ENCODE measurements around the gene ABCA4.

ABCA4 gene

DNA sequence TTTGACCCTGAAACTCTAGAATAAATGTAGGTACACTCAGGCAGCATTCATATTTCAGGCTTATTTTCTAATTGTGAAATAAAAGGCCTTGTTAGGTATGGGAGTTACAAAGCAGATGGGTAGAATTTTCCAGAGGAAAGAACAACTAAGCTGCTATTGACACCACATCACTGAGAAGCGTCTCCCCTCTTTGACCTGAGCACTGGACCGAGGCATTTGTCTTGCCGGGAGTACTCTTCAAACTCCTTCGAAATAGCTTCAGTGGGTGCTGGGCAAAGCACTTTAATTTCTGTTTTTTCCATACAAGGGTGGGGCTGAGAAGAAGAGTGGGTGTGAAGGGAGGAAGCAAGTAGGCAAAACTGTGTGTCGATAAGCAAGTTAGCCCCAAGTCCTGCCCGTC, 36.4 kb downstream of the ABCA4 start:
- Histone ChIP-seq H3K9ac (ENCODE audit: low read depth in 1 of 2, low read length in 2 of 2) (no peak overlapping the region), H3K36me3 (ENCODE audit: control insufficient read depth in 2 of 2, insufficient read depth in 2 of 2, low read length in 2 of 2) (no peaks in the 10 kb centered on the region), H3K4me1 (ENCODE audit: control insufficient read depth in 2 of 2, insufficient read depth in 2 of 2, low read length in 2 of 2) (no peaks in the 10 kb centered on the region), H3K27me3 (ENCODE audit: control insufficient read depth in 2 of 2, insufficient read depth in 2 of 2, low read length in 2 of 2) (peaks cover 0 to 2% of the 10 kb centered on the region in 2 donors), H3K9me3 (ENCODE audit: control insufficient read depth in 2 of 2, low read length in 2 of 2) (no peaks in the 10 kb centered on the region), H3K4me3 (ENCODE audit: low read length in 2 of 2) (no peak overlapping the region), H3K27ac (ENCODE audit: low read depth in 2 of 2, low read length in 2 of 2) (no peak overlapping the region)

DNA sequence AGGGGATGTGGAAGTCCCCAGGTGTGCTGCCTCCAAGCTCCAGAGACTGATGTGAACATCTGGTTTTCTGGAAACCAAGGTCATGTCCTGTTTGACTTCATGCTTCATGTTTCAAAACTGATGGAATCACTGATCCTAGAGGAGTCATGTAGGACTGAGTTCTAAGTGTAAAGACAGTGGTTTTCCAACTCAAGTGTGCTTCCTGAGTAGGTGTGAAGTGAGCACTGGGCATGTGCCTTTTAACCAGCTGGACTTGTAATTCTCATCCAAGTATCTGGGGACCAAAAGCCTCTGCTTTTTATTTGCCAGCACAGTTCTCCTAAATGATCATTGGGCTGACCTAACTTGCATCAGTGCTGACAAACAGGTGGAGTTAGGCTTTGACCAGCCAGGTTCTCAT, 36.9 kb downstream of the ABCA4 start:
- Histone ChIP-seq H3K36me3 (ENCODE audit: control insufficient read depth in 2 of 2, insufficient read depth in 2 of 2, low read length in 2 of 2) (no peaks in the 10 kb centered on the region), H3K27ac (ENCODE audit: low read depth in 2 of 2, low read length in 2 of 2) (no peak overlapping the region), H3K9ac (ENCODE audit: low read depth in 1 of 2, low read length in 2 of 2) (no peak overlapping the region), H3K9me3 (ENCODE audit: control insufficient read depth in 2 of 2, low read length in 2 of 2) (no peaks in the 10 kb centered on the region), H3K4me1 (ENCODE audit: control insufficient read depth in 2 of 2, insufficient read depth in 2 of 2, low read length in 2 of 2) (no peaks in the 10 kb centered on the region), H3K27me3 (ENCODE audit: control insufficient read depth in 2 of 2, insufficient read depth in 2 of 2, low read length in 2 of 2) (peaks cover 0 to 2% of the 10 kb centered on the region in 2 donors), H3K4me3 (ENCODE audit: low read length in 2 of 2) (no peak overlapping the region)

DNA sequence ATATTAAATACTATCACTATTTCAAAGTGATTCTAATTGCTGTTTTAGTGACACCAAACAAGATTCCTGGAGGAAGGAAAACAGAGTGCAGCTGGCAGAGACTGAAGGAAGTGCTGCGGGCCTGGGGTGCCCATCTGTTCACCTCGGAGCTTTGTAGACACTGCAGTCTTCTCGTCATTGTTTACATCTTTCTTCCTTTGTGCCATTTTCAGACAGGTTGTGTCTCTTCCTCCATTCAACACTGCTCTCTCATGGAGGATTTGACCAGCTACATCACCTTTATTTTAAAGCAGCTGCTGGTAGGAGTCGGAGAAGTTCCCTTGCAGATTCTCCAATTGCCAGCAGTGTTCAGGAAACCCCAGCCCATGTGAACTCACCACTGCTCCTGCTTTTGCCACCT, 37.3 kb downstream of the ABCA4 start:
- Histone ChIP-seq H3K4me1 (ENCODE audit: control insufficient read depth in 2 of 2, insufficient read depth in 2 of 2, low read length in 2 of 2) (no peaks in the 10 kb centered on the region), H3K4me3 (ENCODE audit: low read length in 2 of 2) (no peak overlapping the region), H3K27ac (ENCODE audit: low read depth in 2 of 2, low read length in 2 of 2) (no peak overlapping the region), H3K36me3 (ENCODE audit: control insufficient read depth in 2 of 2, insufficient read depth in 2 of 2, low read length in 2 of 2) (no peaks in the 10 kb centered on the region), H3K9me3 (ENCODE audit: control insufficient read depth in 2 of 2, low read length in 2 of 2) (no peaks in the 10 kb centered on the region), H3K9ac (ENCODE audit: low read depth in 1 of 2, low read length in 2 of 2) (no peak overlapping the region), H3K27me3 (ENCODE audit: control insufficient read depth in 2 of 2, insufficient read depth in 2 of 2, low read length in 2 of 2) (peaks cover 0 to 2% of the 10 kb centered on the region in 2 donors)

DNA sequence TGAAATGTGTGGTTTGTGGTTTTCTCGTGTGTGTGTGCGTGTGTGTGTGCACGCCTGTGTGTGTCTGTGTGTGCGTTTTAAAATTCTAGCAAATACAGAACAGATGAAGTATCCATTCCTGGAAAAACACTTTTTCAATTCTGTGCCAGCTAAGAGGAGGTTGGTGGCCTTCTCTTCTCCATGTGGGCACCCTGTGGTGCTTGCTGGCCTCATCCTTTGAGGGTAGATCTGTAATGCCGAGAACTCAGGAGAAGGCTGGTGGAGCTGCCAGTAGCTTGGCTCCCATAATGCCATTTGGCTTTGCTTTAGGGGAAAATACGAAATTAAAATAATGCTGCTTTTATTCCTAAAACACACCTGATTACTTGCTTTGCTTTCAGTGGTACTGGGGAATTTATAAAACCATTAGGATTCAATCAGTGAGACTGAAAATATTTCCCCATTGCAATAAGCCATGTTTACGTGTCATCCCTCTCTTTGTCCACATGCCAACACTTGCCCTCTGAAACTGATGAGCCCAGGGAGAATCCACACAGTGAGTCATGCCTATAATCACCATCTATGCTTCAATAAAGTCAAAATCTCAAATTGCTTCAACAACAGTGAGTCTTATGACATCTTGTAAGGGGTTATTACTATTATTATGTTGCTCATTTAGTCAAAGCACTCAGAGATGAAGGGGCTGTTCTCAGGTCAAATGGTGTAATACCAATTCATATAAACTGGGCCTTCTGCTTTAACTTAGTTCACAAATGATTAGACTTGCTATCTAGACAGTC, 39.2 kb downstream of the ABCA4 start:
- H3K36me3 ChIP-seq (ENCODE audit: control insufficient read depth in 2 of 2, insufficient read depth in 2 of 2, low read length in 2 of 2): no peaks in the 10 kb centered on the region
- H3K4me3 ChIP-seq (ENCODE audit: low read length in 2 of 2): no peak overlapping the region
- H3K9ac ChIP-seq (ENCODE audit: low read depth in 1 of 2, low read length in 2 of 2): no peak overlapping the region
- H3K4me1 ChIP-seq (ENCODE audit: control insufficient read depth in 2 of 2, insufficient read depth in 2 of 2, low read length in 2 of 2): no peaks in the 10 kb centered on the region
- H3K27ac ChIP-seq (ENCODE audit: low read depth in 2 of 2, low read length in 2 of 2): no peak overlapping the region
- H3K9me3 ChIP-seq (ENCODE audit: control insufficient read depth in 2 of 2, low read length in 2 of 2): no peaks in the 10 kb centered on the region
- peaks cover 0 to 2% of the 10 kb centered on the region in 2 donors for H3K27me3 ChIP-seq (ENCODE audit: control insufficient read depth in 2 of 2, insufficient read depth in 2 of 2, low read length in 2 of 2)

DNA sequence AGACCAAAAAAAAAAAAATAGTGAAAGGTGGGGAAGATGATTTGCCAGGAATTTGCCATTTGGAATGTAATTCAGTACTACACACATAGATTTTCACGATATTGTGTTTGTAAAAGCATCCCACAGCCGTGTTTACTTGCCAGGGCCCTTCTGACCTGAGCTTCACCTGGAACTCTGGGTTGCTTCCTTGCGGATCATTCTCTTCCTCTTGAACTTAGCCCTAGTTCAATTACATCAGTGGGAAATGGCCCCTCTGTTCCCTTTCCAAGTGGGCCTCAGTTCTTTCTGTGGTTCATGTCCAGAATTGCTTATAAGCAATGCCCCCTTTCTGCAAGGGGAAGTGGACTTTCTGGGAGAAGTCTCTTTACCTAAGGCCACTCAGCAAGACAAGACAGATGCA, 41.0 kb downstream of the ABCA4 start:
- Histone ChIP-seq H3K4me3 (ENCODE audit: low read length in 2 of 2) (no peak overlapping the region), H3K9ac (ENCODE audit: low read depth in 1 of 2, low read length in 2 of 2) (no peak overlapping the region), H3K36me3 (ENCODE audit: control insufficient read depth in 2 of 2, insufficient read depth in 2 of 2, low read length in 2 of 2) (no peaks in the 10 kb centered on the region), H3K27me3 (ENCODE audit: control insufficient read depth in 2 of 2, insufficient read depth in 2 of 2, low read length in 2 of 2) (no peaks in the 10 kb centered on the region), H3K27ac (ENCODE audit: low read depth in 2 of 2, low read length in 2 of 2) (no peak overlapping the region), H3K4me1 (ENCODE audit: control insufficient read depth in 2 of 2, insufficient read depth in 2 of 2, low read length in 2 of 2) (no peaks in the 10 kb centered on the region), H3K9me3 (ENCODE audit: control insufficient read depth in 2 of 2, low read length in 2 of 2) (no peaks in the 10 kb centered on the region)

DNA sequence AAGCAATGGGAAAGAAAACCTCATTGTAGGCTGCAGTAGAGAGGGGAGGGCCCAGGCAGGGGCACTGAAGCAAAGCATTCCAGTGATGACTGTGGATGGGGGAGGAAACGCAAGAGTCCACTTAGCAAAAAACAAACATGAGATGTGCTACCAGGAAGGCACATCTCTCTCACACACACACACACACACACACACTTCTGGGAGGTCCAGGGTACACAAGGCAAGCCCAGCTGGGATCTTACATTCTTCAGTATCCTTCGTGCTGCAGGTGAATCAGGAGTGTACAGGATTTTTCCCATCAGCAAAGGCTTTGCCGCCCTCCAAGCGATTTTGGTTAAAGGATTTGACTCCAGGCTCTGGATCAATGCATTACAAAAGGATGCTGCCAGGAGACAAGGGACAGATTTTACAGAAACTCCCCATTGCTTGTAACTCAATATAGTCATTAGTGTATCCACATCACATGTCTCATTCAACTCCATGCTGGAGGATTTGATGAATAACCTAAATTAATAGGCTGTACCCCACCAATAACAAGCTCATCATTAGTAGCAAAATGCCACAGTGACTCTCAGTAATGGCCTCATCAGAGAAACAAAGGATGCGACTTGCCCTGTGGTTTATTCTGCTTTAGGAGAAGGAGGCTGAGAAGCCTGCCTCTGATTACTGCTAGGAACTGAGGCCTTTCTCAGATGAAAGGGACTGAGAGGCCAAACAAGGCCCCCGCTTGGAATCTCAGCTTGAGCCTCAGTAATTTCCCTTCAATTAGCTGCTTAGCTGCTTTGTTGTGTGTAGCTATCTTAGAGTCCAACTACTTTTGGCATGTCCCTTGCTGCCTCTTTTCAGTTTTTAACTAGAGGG, 41.6 kb downstream of the ABCA4 start:
- no peaks in the 10 kb centered on the region for H3K4me1 ChIP-seq (ENCODE audit: control insufficient read depth in 2 of 2, insufficient read depth in 2 of 2, low read length in 2 of 2)
- H3K4me3 ChIP-seq (ENCODE audit: low read length in 2 of 2): no peak overlapping the region
- H3K27ac ChIP-seq (ENCODE audit: low read depth in 2 of 2, low read length in 2 of 2): no peak overlapping the region
- H3K9me3 ChIP-seq (ENCODE audit: control insufficient read depth in 2 of 2, low read length in 2 of 2): no peaks in the 10 kb centered on the region
- H3K27me3 ChIP-seq (ENCODE audit: control insufficient read depth in 2 of 2, insufficient read depth in 2 of 2, low read length in 2 of 2): no peaks in the 10 kb centered on the region
- H3K36me3 ChIP-seq (ENCODE audit: control insufficient read depth in 2 of 2, insufficient read depth in 2 of 2, low read length in 2 of 2): no peaks in the 10 kb centered on the region
- H3K9ac ChIP-seq (ENCODE audit: low read depth in 1 of 2, low read length in 2 of 2): no peak overlapping the region

DNA sequence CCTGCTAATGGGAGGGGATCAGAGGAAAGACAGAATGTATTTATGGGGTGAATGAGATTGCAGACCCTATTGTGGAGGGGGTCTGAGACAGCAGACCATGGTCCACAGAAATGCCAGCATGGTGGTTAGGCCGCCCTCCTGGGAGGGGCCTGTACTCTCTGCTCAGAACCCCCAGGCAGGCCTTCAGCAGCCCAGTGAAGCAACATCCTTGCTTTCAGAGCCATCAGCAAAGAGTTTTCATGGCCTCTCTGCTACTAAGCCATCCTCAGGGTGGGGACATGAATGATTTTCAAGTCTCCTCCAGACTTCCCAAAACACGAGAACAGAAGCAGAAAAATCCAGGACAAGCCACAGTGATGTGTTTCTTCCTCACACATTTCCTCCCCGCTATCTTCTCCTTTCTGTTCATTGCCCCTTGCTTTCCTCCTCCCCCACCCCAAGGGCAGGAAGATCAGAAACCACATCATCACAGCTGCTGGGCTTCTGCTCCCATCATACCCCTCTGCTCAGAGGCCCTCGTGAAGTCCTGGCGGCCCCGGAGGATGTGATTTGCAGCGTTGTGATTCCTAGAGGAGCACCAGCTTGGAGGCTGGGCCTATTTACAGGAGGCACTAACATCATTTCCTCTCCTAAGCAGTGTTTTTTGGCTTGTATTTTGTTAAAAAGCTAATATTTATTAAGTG, 48.0 kb downstream of the ABCA4 start:
- peaks cover 12 to 16% of the 10 kb centered on the region in 2 donors for H3K4me1 ChIP-seq (ENCODE audit: control insufficient read depth in 2 of 2, insufficient read depth in 2 of 2, low read length in 2 of 2)
- no peak overlapping the region for H3K9ac ChIP-seq (ENCODE audit: low read depth in 1 of 2, low read length in 2 of 2)
- H3K27ac ChIP-seq (ENCODE audit: low read depth in 2 of 2, low read length in 2 of 2): peak overlapping the region in 1 of 2 donors; percentile 21
- H3K4me3 ChIP-seq (ENCODE audit: low read length in 2 of 2): no peak overlapping the region
- no peaks in the 10 kb centered on the region for H3K36me3 ChIP-seq (ENCODE audit: control insufficient read depth in 2 of 2, insufficient read depth in 2 of 2, low read length in 2 of 2)
- no peaks in the 10 kb centered on the region for H3K27me3 ChIP-seq (ENCODE audit: control insufficient read depth in 2 of 2, insufficient read depth in 2 of 2, low read length in 2 of 2)
- no peaks in the 10 kb centered on the region for H3K9me3 ChIP-seq (ENCODE audit: control insufficient read depth in 2 of 2, low read length in 2 of 2)

DNA sequence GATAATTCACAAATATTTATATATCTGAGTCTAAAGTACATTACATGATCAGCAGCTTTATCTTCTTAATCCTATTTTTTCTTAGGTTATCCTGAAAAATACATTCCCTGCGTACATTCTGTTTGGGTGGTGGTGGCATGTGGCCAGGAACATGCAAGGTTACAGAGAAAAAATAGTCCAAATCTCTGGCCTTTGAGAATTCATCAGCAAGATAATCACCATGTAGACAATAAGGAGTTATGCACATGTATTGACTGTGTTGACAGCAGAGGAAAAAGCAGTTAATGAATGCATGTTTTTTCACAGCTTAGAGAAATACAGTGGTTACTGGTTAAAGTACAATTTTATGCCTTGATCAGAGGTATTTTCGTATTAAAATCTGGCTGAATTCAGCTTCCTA, 49.0 kb downstream of the ABCA4 start:
- Histone ChIP-seq H3K4me1 (ENCODE audit: control insufficient read depth in 2 of 2, insufficient read depth in 2 of 2, low read length in 2 of 2) (peaks cover 12 to 16% of the 10 kb centered on the region in 2 donors), H3K36me3 (ENCODE audit: control insufficient read depth in 2 of 2, insufficient read depth in 2 of 2, low read length in 2 of 2) (no peaks in the 10 kb centered on the region), H3K9ac (ENCODE audit: low read depth in 1 of 2, low read length in 2 of 2) (no peak overlapping the region), H3K4me3 (ENCODE audit: low read length in 2 of 2) (no peak overlapping the region), H3K27me3 (ENCODE audit: control insufficient read depth in 2 of 2, insufficient read depth in 2 of 2, low read length in 2 of 2) (no peaks in the 10 kb centered on the region), H3K27ac (ENCODE audit: low read depth in 2 of 2, low read length in 2 of 2) (no peak overlapping the region), H3K9me3 (ENCODE audit: control insufficient read depth in 2 of 2, low read length in 2 of 2) (no peaks in the 10 kb centered on the region)

DNA sequence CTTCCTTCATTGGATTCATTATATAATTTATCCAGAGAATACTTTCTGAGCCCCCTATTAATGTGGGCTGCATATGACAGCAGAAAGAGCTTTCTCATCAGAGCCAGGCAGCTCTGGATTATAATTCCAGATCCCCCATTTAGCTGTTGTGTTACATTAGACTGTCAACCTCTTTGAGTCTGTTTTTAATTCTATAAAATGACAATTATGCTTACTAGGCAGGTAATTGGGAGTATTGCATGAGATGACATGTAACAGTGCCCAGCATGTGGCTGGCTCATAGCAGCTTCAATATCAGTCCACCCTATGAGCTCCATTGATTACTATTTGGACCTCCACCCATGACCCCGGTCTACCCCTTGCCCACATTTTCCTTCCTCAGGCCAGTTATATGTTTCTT, 49.6 kb downstream of the ABCA4 start:
- Histone ChIP-seq H3K36me3 (ENCODE audit: control insufficient read depth in 2 of 2, insufficient read depth in 2 of 2, low read length in 2 of 2) (no peaks in the 10 kb centered on the region), H3K27ac (ENCODE audit: low read depth in 2 of 2, low read length in 2 of 2) (no peak overlapping the region), H3K9me3 (ENCODE audit: control insufficient read depth in 2 of 2, low read length in 2 of 2) (no peaks in the 10 kb centered on the region), H3K9ac (ENCODE audit: low read depth in 1 of 2, low read length in 2 of 2) (no peak overlapping the region), H3K4me3 (ENCODE audit: low read length in 2 of 2) (no peak overlapping the region), H3K4me1 (ENCODE audit: control insufficient read depth in 2 of 2, insufficient read depth in 2 of 2, low read length in 2 of 2) (peaks cover 12 to 16% of the 10 kb centered on the region in 2 donors), H3K27me3 (ENCODE audit: control insufficient read depth in 2 of 2, insufficient read depth in 2 of 2, low read length in 2 of 2) (no peaks in the 10 kb centered on the region)

DNA sequence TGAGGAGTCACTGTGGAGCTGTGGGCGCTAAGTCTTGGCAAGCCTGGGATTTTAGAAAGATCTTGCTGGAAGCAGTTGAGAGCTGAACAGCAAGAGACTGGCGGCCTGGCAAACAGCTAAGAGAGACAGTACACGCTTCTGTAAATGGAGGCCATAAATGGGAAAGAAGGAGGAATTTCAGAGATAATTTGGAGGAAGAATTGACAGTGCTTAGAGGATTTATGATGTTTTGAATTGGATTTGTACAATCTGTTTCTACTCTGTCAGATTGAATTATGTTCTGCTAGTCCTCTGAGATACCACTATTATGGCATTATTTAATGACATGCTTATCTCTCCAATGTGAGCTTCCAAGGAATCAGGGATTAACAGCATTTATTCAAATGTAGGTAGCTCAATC, 50.1 kb downstream of the ABCA4 start:
- Histone ChIP-seq H3K4me3 (ENCODE audit: low read length in 2 of 2) (no peak overlapping the region), H3K36me3 (ENCODE audit: control insufficient read depth in 2 of 2, insufficient read depth in 2 of 2, low read length in 2 of 2) (no peaks in the 10 kb centered on the region), H3K27ac (ENCODE audit: low read depth in 2 of 2, low read length in 2 of 2) (no peak overlapping the region), H3K4me1 (ENCODE audit: control insufficient read depth in 2 of 2, insufficient read depth in 2 of 2, low read length in 2 of 2) (peaks cover 12 to 16% of the 10 kb centered on the region in 2 donors), H3K9me3 (ENCODE audit: control insufficient read depth in 2 of 2, low read length in 2 of 2) (no peaks in the 10 kb centered on the region), H3K27me3 (ENCODE audit: control insufficient read depth in 2 of 2, insufficient read depth in 2 of 2, low read length in 2 of 2) (no peaks in the 10 kb centered on the region), H3K9ac (ENCODE audit: low read depth in 1 of 2, low read length in 2 of 2) (no peak overlapping the region)
